ENCODE measurements around the gene DIPK1A.

The DIPK1A gene

GRCh38 chr1:92961131-92961895 is at the start of gene DIPK1A:
Gene DIPK1A, minus strand, starts transcription at chr1:92961462. Its CDS starts 33 bp downstream, at chr1:92961429.
- DNase-seq = peak; percentile 79

- DNase-seq = no peak
Observed at GRCh38 chr1:93007941-93008577, 46.8 kb upstream of the DIPK1A start.

- no peak for DNase-seq
Observed at GRCh38 chr1:93005252-93005598, 44.0 kb upstream of the DIPK1A start.

- no peak for DNase-seq
Observed at GRCh38 chr1:93004566-93005251, 43.4 kb upstream of the DIPK1A start.

GRCh38 chr1:93003981-93004380 is 42.7 kb upstream of the DIPK1A start:
- DNase-seq = no peak

GRCh38 chr1:93002781-93003180 is 41.5 kb upstream of the DIPK1A start:
- DNase-seq = no peak

GRCh38 chr1:93001893-93002292 is 40.6 kb upstream of the DIPK1A start:
- DNase-seq = no peak

GRCh38 chr1:93000751-93001175 is 39.5 kb upstream of the DIPK1A start:
- no peak for DNase-seq

GRCh38 chr1:93000291-93000690 is 39.0 kb upstream of the DIPK1A start:
- DNase-seq = no peak

GRCh38 chr1:92998821-92999220 is 37.6 kb upstream of the DIPK1A start:
- no peak for DNase-seq

GRCh38 chr1:92995441-92996430 is 34.5 kb upstream of the DIPK1A start:
- DNase-seq = no peak

GRCh38 chr1:92994105-92994712 is 32.9 kb upstream of the DIPK1A start:
- peak; percentile 88 for DNase-seq

- no peak for DNase-seq
Observed at GRCh38 chr1:92993581-92993980, 32.3 kb upstream of the DIPK1A start.

- DNase-seq = no peak
Observed at GRCh38 chr1:92992877-92993276, 31.6 kb upstream of the DIPK1A start.

GRCh38 chr1:92992054-92992453 is 30.8 kb upstream of the DIPK1A start:
- no peak for DNase-seq

GRCh38 chr1:92990828-92991227 is 29.6 kb upstream of the DIPK1A start:
- DNase-seq = peak; percentile 66

- no peak for DNase-seq
Observed at GRCh38 chr1:92989936-92990583, 28.8 kb upstream of the DIPK1A start.

- no peak for DNase-seq
Observed at GRCh38 chr1:92989253-92989652, 28.0 kb upstream of the DIPK1A start.

GRCh38 chr1:92987462-92987861 is 26.2 kb upstream of the DIPK1A start:
- DNase-seq = no peak

- no peak for DNase-seq
Observed at GRCh38 chr1:92985101-92985500, 23.8 kb upstream of the DIPK1A start.

- DNase-seq = peak; percentile 86
Observed at GRCh38 chr1:92980732-92981647, 19.7 kb upstream of the DIPK1A start.
